Measurements from ENCODE around the gene ADAMTS14. TPM values are rescaled to one million over a fixed set of nuclear protein-coding genes. Genes with fewer than 3 reads are reported as not detected.

ADAMTS14 gene
- polyA plus RNA-seq, 3 donors, result 0.05 TPM; not detected in 2

DNA sequence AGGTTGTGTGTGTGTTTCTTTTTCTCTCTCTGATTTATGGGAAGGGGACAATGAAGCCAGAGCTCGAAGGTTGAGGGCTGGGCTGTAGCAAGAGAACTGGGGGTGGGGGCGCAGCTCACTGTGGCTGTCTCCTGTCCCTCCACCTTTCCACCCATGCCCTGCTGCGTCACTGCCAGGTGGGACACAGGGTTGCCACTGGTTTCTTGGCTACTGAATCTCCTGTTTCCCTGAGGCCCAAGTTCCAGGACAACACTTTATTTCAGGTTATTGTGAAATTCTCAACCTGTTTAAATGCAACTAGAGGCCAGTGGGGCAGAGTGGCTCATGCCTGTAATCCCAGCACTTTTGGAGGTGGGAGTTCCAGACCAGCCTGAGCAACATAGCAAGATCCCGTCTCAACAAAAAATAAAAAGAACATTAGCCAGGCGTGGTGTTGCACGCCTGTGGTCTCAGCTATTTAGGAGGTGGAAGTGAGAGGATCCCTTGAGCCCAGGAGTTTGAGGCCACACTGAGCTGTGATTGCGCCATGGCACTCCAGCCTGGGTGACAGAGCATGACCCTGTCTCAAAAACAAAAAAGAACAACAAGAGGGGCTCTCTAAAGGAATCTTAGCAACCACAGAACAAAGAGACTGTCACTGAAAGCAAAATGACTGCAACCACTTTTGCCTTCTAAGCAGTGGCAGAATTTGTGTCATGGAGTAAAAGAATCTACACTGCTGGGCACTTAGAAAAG is 90.3 kb downstream of the ADAMTS14 start:
- peaks cover 21% of the 10 kb centered on the region for H3K4me1 Mint-ChIP-seq
- H3K4me3 ChIP-seq (replicated peaks in 1 of 3; ENCODE audit: low read depth in 2 of 3, low read length in 3 of 3), result no peak overlapping the region
- intact Hi-C loops (cut with micrococcal nuclease), result no loop called here
- peaks cover 10 to 13% of the 10 kb centered on the region in 2 donors for H3K9me3 ChIP-seq (replicated peaks in 1 of 2; ENCODE audit: control insufficient read depth in 1 of 2, insufficient read depth in 1 of 2, low read length in 2 of 2)
- H4K20me1 ChIP-seq (ENCODE audit: insufficient read depth, low read length), result no peaks in the 10 kb centered on the region
- H3K9me3 Mint-ChIP-seq, result peaks cover 11 to 23% (median 16%) of the 10 kb centered on the region in 7 donors
- WGBS (ENCODE audit: insufficient coverage), result 42% methylated on average over 2 of the region's 7 CpGs
- peak overlapping the region in 3 of 7 donors; percentile 21 to 64 (median 61) for H3K27ac Mint-ChIP-seq
- no peaks in the 10 kb centered on the region for H3K79me2 ChIP-seq (ENCODE audit: insufficient read depth, low read length)
- no peak overlapping the region for H3K9ac ChIP-seq (ENCODE audit: insufficient read depth, low read length, poor library complexity, severe bottlenecking)
- no peaks in the 10 kb centered on the region for H3K36me3 ChIP-seq (replicated peaks in 1 of 2; ENCODE audit: control insufficient read depth in 1 of 2, insufficient read depth in 2 of 2, low read length in 2 of 2)
- TF ChIP-seq, protein P1, sequence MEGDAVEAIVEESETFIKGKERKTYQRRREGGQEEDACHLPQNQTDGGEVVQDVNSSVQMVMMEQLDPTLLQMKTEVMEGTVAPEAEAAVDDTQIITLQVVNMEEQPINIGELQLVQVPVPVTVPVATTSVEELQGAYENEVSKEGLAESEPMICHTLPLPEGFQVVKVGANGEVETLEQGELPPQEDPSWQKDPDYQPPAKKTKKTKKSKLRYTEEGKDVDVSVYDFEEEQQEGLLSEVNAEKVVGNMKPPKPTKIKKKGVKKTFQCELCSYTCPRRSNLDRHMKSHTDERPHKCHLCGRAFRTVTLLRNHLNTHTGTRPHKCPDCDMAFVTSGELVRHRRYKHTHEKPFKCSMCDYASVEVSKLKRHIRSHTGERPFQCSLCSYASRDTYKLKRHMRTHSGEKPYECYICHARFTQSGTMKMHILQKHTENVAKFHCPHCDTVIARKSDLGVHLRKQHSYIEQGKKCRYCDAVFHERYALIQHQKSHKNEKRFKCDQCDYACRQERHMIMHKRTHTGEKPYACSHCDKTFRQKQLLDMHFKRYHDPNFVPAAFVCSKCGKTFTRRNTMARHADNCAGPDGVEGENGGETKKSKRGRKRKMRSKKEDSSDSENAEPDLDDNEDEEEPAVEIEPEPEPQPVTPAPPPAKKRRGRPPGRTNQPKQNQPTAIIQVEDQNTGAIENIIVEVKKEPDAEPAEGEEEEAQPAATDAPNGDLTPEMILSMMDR (IDR thresholded peaks at IDR 0.05), result no peak
- H3K27me3 Mint-ChIP-seq (ENCODE audit: low read depth in 3 of 3), result peaks cover 0 to 4% (median 1%) of the 10 kb centered on the region in 3 donors
- H3K4me2 ChIP-seq (replicated peaks; ENCODE audit: extremely low read depth, low read length, poor library complexity, severe bottlenecking), result no peak overlapping the region
- peak overlapping the region; percentile 54 for H2AFZ ChIP-seq (ENCODE audit: insufficient read depth, low read depth, low read length, poor library complexity, severe bottlenecking)
- H3K4me3 Mint-ChIP-seq, result no peak overlapping the region
- peaks cover 0 to 2% of the 10 kb centered on the region in 2 donors for H3K36me3 Mint-ChIP-seq
- peaks cover 10 to 15% of the 10 kb centered on the region in 2 donors for H3K4me1 ChIP-seq (ENCODE audit: control insufficient read depth in 1 of 2, insufficient read depth in 2 of 2, low read length in 2 of 2)
- no peaks in the 10 kb centered on the region for H3K27me3 ChIP-seq (ENCODE audit: control insufficient read depth in 2 of 2, insufficient read depth in 2 of 2, low read length in 2 of 2)
- no peak overlapping the region for H3K27ac ChIP-seq (ENCODE audit: low read depth in 1 of 2, low read length in 2 of 2)
- no peak for DNase-seq

DNA sequence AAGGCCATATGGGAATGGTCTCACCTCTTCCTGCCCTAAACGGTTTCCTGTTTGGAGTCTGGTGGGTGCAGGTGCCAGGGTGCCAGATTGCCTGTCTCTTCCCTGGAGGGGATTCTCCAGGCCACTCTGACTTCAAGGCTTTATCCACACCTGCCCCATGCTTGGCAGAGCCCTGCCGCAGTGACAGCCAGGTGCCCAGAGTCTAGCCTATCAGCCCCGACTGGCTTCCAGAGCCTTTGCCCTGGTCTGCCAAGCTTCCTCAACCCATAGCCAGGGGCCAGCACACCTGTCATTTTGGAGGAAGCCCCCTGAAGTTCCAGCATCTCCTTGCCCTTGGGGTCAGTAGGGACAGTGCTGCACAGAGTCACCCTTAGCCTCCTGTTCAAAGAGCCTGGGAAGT is 91.3 kb downstream of the ADAMTS14 start:
- peaks cover 0 to 2% of the 10 kb centered on the region in 2 donors for H3K36me3 Mint-ChIP-seq
- Histone ChIP-seq H3K36me3 (replicated peaks in 1 of 2; ENCODE audit: control insufficient read depth in 1 of 2, insufficient read depth in 2 of 2, low read length in 2 of 2) (no peaks in the 10 kb centered on the region), H3K9ac (ENCODE audit: insufficient read depth, low read length, poor library complexity, severe bottlenecking) (no peak overlapping the region), H3K4me3 (replicated peaks in 1 of 3; ENCODE audit: low read depth in 2 of 3, low read length in 3 of 3) (no peak overlapping the region), H4K20me1 (ENCODE audit: insufficient read depth, low read length) (no peaks in the 10 kb centered on the region), H3K79me2 (ENCODE audit: insufficient read depth, low read length) (no peaks in the 10 kb centered on the region), H3K4me1 (ENCODE audit: control insufficient read depth in 1 of 2, insufficient read depth in 2 of 2, low read length in 2 of 2) (peaks cover 10 to 15% of the 10 kb centered on the region in 2 donors), H3K27me3 (ENCODE audit: control insufficient read depth in 2 of 2, insufficient read depth in 2 of 2, low read length in 2 of 2) (no peaks in the 10 kb centered on the region), H2AFZ (ENCODE audit: insufficient read depth, low read depth, low read length, poor library complexity, severe bottlenecking) (no peak overlapping the region), H3K4me2 (replicated peaks; ENCODE audit: extremely low read depth, low read length, poor library complexity, severe bottlenecking) (no peak overlapping the region), H3K27ac (ENCODE audit: low read depth in 1 of 2, low read length in 2 of 2) (no peak overlapping the region), H3K9me3 (replicated peaks in 1 of 2; ENCODE audit: control insufficient read depth in 1 of 2, insufficient read depth in 1 of 2, low read length in 2 of 2) (peaks cover 10 to 13% of the 10 kb centered on the region in 2 donors)
- intact Hi-C loops (cut with micrococcal nuclease), result no loop called here
- peaks cover 1 to 4% (median 4%) of the 10 kb centered on the region in 3 donors for H3K27me3 Mint-ChIP-seq (ENCODE audit: low read depth in 3 of 3)
- H3K4me1 Mint-ChIP-seq, result peaks cover 21% of the 10 kb centered on the region
- no peak overlapping the region for H3K27ac Mint-ChIP-seq
- peaks cover 11 to 23% (median 16%) of the 10 kb centered on the region in 7 donors for H3K9me3 Mint-ChIP-seq
- WGBS (ENCODE audit: insufficient coverage), result 63% methylated on average over 3 of the region's 3 CpGs
- TF ChIP-seq, protein P1 (IDR thresholded peaks at IDR 0.05), result no peak
- DNase-seq, result no peak
- no peak overlapping the region for H3K4me3 Mint-ChIP-seq
